H1 (cell line): ENCODE data around the gene STXBP6. TPM values are rescaled to one million over a fixed set of nuclear protein-coding genes. Genes with fewer than 3 reads are reported as not detected.

Source experiments
- CTCF ChIA-PET: fragments of 300-600 bp; sonication (Branson Sonifier 250); formaldehyde crosslinking; loops from one replicate; lab custom pipeline; 2021; ENCODE audit not compliant: partially characterized antibody; lab: Charles Lee
- POLR2A ChIA-PET: fragments of 300-600 bp; sonication (Branson Sonifier 250); formaldehyde crosslinking; loops from one replicate; lab custom pipeline; 2021; ENCODE audit warnings: inconsistent platforms; ENCODE audit not compliant: partially characterized antibody; lab: Charles Lee
- DNase-seq, 2 experiments: peaks; one replicate each; pipeline versions ENCODE4 v3.0.0 to v3.0.0-alpha.2; 2010 to 2022; ENCODE audit warnings: low spot score in 2 of 2, low read depth in 1 of 2, mixed read lengths in 1 of 2
- FAIRE-seq: peaks from 2 replicates; lab custom pipeline; 2011; peaks lifted over from hg19 to GRCh38; lab: Jason Lieb, UNC
- H2AFZ ChIP-seq: 2 replicates; pipeline ENCODE4 v1.8.1; 2012; ENCODE audit warnings: low read length, inconsistent platforms
- H2AK5ac ChIP-seq: 2 replicates; pipeline ENCODE4 v1.6.1; 2013; ENCODE audit warnings: low read depth, low read length
- H2BK120ac ChIP-seq: replicated peaks from 2 replicates; pipeline ENCODE3; 2013; ENCODE audit warnings: low read depth, low read length, inconsistent platforms
- H2BK12ac ChIP-seq: 2 replicates; pipeline ENCODE4 v1.6.1; 2013; ENCODE audit warnings: low read depth, low read length
- H2BK15ac ChIP-seq: 2 replicates; pipeline ENCODE4 v1.6.1; 2013; ENCODE audit warnings: low read length
- H2BK20ac ChIP-seq: 2 replicates; pipeline ENCODE4 v1.6.1; 2013; ENCODE audit warnings: low read length
- H2BK5ac ChIP-seq: 2 replicates; pipeline ENCODE4 v1.6.1; 2013; ENCODE audit warnings: low read depth, low read length
- H3K14ac ChIP-seq: 2 replicates; pipeline ENCODE4 v1.6.1; 2013; ENCODE audit warnings: inconsistent platforms; ENCODE audit not compliant: insufficient read length
- H3K18ac ChIP-seq: 2 replicates; pipeline ENCODE4 v1.6.1; 2013; ENCODE audit warnings: low read length; ENCODE audit errors: extremely low read depth
- H3K23ac ChIP-seq: 2 replicates; pipeline ENCODE4 v1.6.1; 2013; ENCODE audit warnings: inconsistent platforms; ENCODE audit not compliant: insufficient read length
- H3K23me2 ChIP-seq: 2 replicates; pipeline ENCODE4 v1.6.1; 2013; ENCODE audit warnings: low read depth, low read length
- H3K27ac ChIP-seq: 2 replicates; pipeline ENCODE4 v1.6.1; 2011; ENCODE audit warnings: low read depth, low read length, inconsistent platforms
- H3K27me3 ChIP-seq, 4 experiments: replicated peaks in 1 of 4; 1 replicate in 1 of 4; 2 replicates in 3 of 4; pipeline versions ENCODE4 v1.6.1 to v1.8.1; 2011 to 2013; ENCODE audit warnings: low read length in 3 of 4, mild to moderate bottlenecking in 3 of 4, inconsistent platforms in 2 of 4, mixed read lengths in 2 of 4, moderate library complexity in 1 of 4; ENCODE audit not compliant: control insufficient read depth in 3 of 4, insufficient read depth in 3 of 4; ENCODE audit errors: extremely low read depth in 1 of 4
- H3K36me3 ChIP-seq, 4 experiments: 2 replicates each; pipeline versions ENCODE4 v1.6.1 to v1.8.1; 2011 to 2013; ENCODE audit warnings: mild to moderate bottlenecking in 4 of 4, low read length in 3 of 4, moderate library complexity in 2 of 4, control low read depth in 1 of 4, inconsistent platforms in 1 of 4; ENCODE audit not compliant: insufficient read depth in 4 of 4, control insufficient read depth in 2 of 4
- H3K4ac ChIP-seq: replicated peaks from 2 replicates; pipeline ENCODE3; 2013; ENCODE audit warnings: low read length, low read depth, mixed read lengths, inconsistent platforms; ENCODE audit not compliant: insufficient read length
- H3K4me1 ChIP-seq, 4 experiments: replicated peaks in 1 of 4; 1 replicate in 1 of 4; 2 replicates in 3 of 4; pipeline versions ENCODE4 v1.6.1 to v1.8.1; 2011 to 2013; ENCODE audit warnings: low read length in 3 of 4, inconsistent platforms in 2 of 4, mixed read lengths in 1 of 4; ENCODE audit not compliant: insufficient read depth in 4 of 4, control insufficient read depth in 3 of 4
- H3K4me2 ChIP-seq, 2 experiments: 2 replicates each; pipeline versions ENCODE4 v1.6.1 to v1.8.1; 2011 to 2013; ENCODE audit warnings: low read depth in 2 of 2, low read length in 2 of 2, control low read depth in 1 of 2, inconsistent platforms in 1 of 2, mild to moderate bottlenecking in 1 of 2; ENCODE audit not compliant: insufficient read depth in 1 of 2
- H3K4me3 ChIP-seq, 4 experiments: fragments of 200-600, 300-600 bp in 1 of 4; sonication (generic), shearing (Covaris generic), sonication (Bioruptor Twin) in 1 of 4; 2 replicates each; pipeline versions ENCODE4 v1.5.1 to v1.8.1; 2011 to 2016; ENCODE audit warnings: low read length in 4 of 4, low read depth in 3 of 4, control low read depth in 2 of 4, inconsistent platforms in 2 of 4, mild to moderate bottlenecking in 2 of 4, mixed read lengths in 1 of 4, moderate library complexity in 1 of 4; ENCODE audit not compliant: insufficient read depth in 2 of 4; ENCODE audit errors: extremely low read depth in 1 of 4
- H3K56ac ChIP-seq: replicated peaks from 2 replicates; pipeline ENCODE3; 2013; ENCODE audit warnings: low read depth, mild to moderate bottlenecking, mixed read lengths, low read length, inconsistent platforms; ENCODE audit not compliant: insufficient read length
- H3K79me1 ChIP-seq: 2 replicates; pipeline ENCODE4 v1.6.1; 2013; ENCODE audit warnings: low read depth, low read length, control low read depth
- H3K79me2 ChIP-seq, 2 experiments: 2 replicates each; pipeline versions ENCODE4 v1.6.1 to v1.8.1; 2012 to 2013; ENCODE audit warnings: low read length in 2 of 2, mild to moderate bottlenecking in 2 of 2, inconsistent platforms in 1 of 2; ENCODE audit not compliant: insufficient read depth in 2 of 2, control insufficient read depth in 1 of 2
- H3K9ac ChIP-seq, 4 experiments: replicated peaks in 1 of 4; 1 replicate in 1 of 4; 2 replicates in 3 of 4; pipeline versions ENCODE4 v1.6.1 to v1.8.1; 2011 to 2013; ENCODE audit warnings: low read depth in 3 of 4, low read length in 3 of 4, control low read depth in 2 of 4, mild to moderate bottlenecking in 2 of 4, moderate library complexity in 2 of 4, inconsistent platforms in 1 of 4; ENCODE audit errors: extremely low read depth in 1 of 4
- H3K9me3 ChIP-seq, 2 experiments: 2 replicates each; pipeline versions ENCODE4 v1.6.1 to v1.8.1; 2012 to 2013; ENCODE audit warnings: mild to moderate bottlenecking in 2 of 2, moderate library complexity in 2 of 2, control low read depth in 1 of 2, inconsistent platforms in 1 of 2, low read depth in 1 of 2, low read length in 1 of 2, mixed read lengths in 1 of 2; ENCODE audit not compliant: insufficient read depth in 2 of 2
- H4K20me1 ChIP-seq, 2 experiments: replicated peaks in 1 of 2; 2 replicates each; pipeline versions ENCODE3 to v1.8.1; 2011 to 2013; ENCODE audit warnings: inconsistent platforms in 2 of 2, low read length in 2 of 2, mild to moderate bottlenecking in 1 of 2; ENCODE audit not compliant: insufficient read depth in 2 of 2, control insufficient read depth in 1 of 2
- H4K5ac ChIP-seq: 2 replicates; pipeline ENCODE4 v1.6.1; 2013; ENCODE audit warnings: low read length, low read depth, mixed read lengths, inconsistent platforms; ENCODE audit not compliant: insufficient read length
- H4K8ac ChIP-seq: 2 replicates; pipeline ENCODE4 v1.8.0; 2013; ENCODE audit warnings: mild to moderate bottlenecking, moderate library complexity, low read length, inconsistent platforms; ENCODE audit not compliant: insufficient read depth; ENCODE audit errors: extremely low read depth
- H4K91ac ChIP-seq: replicated peaks from 2 replicates; pipeline ENCODE3; 2013; ENCODE audit warnings: low read length, mixed read lengths, inconsistent platforms; ENCODE audit not compliant: insufficient read length
- BRCA1 ChIP-seq: IDR thresholded peaks from 2 replicates; pipeline ENCODE4 v1.6.1; 2012; ENCODE audit warnings: low read depth, low read length, improper control_type of control experiment
- CBX5 ChIP-seq: fragments of 300-800, 300-1000 bp; sonication (generic); IDR thresholded peaks from 2 replicates; pipeline ENCODE4 v1.7.1; 2016; ENCODE audit warnings: antibody characterized with exemption, low read length, low read depth
- CEBPB ChIP-seq: IDR thresholded peaks from 2 replicates; pipeline ENCODE4 v1.6.1; 2012; ENCODE audit warnings: low read depth, low read length
- EP300 ChIP-seq, 2 experiments: IDR thresholded peaks; 1 replicate in 1 of 2; 2 replicates in 1 of 2; pipeline ENCODE4 v1.6.1; 2011 to 2012; ENCODE audit warnings: low read depth in 2 of 2, low read length in 2 of 2, mild to moderate bottlenecking in 2 of 2, borderline replicate concordance in 1 of 2, inconsistent platforms in 1 of 2, moderate library complexity in 1 of 2
- KDM5A ChIP-seq: fragments of 200-600 bp; IDR thresholded peaks from 2 replicates; pipeline ENCODE4 v1.7.1; 2012; ENCODE audit warnings: mild to moderate bottlenecking, low read length, inconsistent platforms, mixed read lengths
- PHF8 ChIP-seq: fragments of 200-600 bp; sonication (generic); conservative IDR thresholded peaks from 2 replicates; pipeline ENCODE4 v1.7.1; 2012; ENCODE audit warnings: low read depth, mild to moderate bottlenecking, inconsistent platforms, low read length, moderate library complexity
- RBBP5 ChIP-seq: IDR thresholded peaks from 2 replicates; pipeline ENCODE4 v1.7.1; 2012; ENCODE audit warnings: low read depth, mild to moderate bottlenecking, inconsistent platforms, low read length, moderate library complexity, borderline replicate concordance
- RXRA ChIP-seq: IDR thresholded peaks from 2 replicates; pipeline ENCODE4 v1.6.1; 2011; ENCODE audit warnings: low read depth, mild to moderate bottlenecking, low read length, moderate library complexity; ENCODE audit not compliant: insufficient read depth
- SIN3A ChIP-seq, 2 experiments: IDR thresholded peaks in 1 of 2; conservative IDR thresholded peaks in 1 of 2; 2 replicates each; pipeline ENCODE4 v1.6.1; 2011 to 2012; ENCODE audit warnings: low read length in 2 of 2, improper control_type of control experiment in 1 of 2, low read depth in 1 of 2, mild to moderate bottlenecking in 1 of 2
- SRF ChIP-seq: IDR thresholded peaks from 2 replicates; pipeline ENCODE4 v1.6.1; 2011; ENCODE audit warnings: mild to moderate bottlenecking, low read depth, low read length, moderate library complexity
- TAF7 ChIP-seq: optimal IDR thresholded peaks from 2 replicates; pipeline ENCODE3; 2011; ENCODE audit warnings: low read depth, mild to moderate bottlenecking, inconsistent platforms, low read length, moderate library complexity, borderline replicate concordance
- WGBS, 2 experiments: shearing (Covaris generic) in 1 of 2; methylation state at CpG; one replicate each; pipeline versions ENCODE4 v1.1.6 to v1.1.7; 2013 to 2015; ENCODE audit warnings: low lambda C conversion rate in 2 of 2, mixed read lengths in 2 of 2, inconsistent platforms in 1 of 2, low coverage in 1 of 2, missing lambda C conversion rate in 1 of 2; ENCODE audit not compliant: insufficient replicate concordance in 2 of 2, insufficient coverage in 1 of 2, insufficient read length in 1 of 2; ENCODE audit errors: extremely low coverage in 1 of 2, missing lambda C conversion rate in 1 of 2; 5-methylcytosine and 5-hydroxymethylcytosine counted together
- polyA plus RNA-seq, 7 experiments: library from polyadenylated mRNA; depleted of rRNA in 3 of 7; stranded (reverse) in 5 of 7; unstranded in 2 of 7; fragments of >200 nt in 5 of 7; fragments of 200-250 nt in 2 of 7; gene quantifications; 1 replicate in 5 of 7; 2 replicates in 1 of 7; 4 replicates in 1 of 7; pipeline versions ENCODE4 v1.2.1 to v1.2.3, GENCODE V29; 2011 to 2013; ENCODE audit warnings: missing spikeins in 2 of 7, mixed read lengths in 2 of 7
- total RNA-seq: library from RNA; stranded (reverse); fragmentation: NEBNext Ultra II Directional; extraction: Animal tissue kit (Norgen Biotek cat#: 25700); gene quantifications from 2 replicates; pipeline ENCODE4 v1.2.1, GENCODE V29; 2021
- TF ChIP-seq, protein P1 (sequence below): IDR thresholded peaks from 2 replicates; pipeline ENCODE4 v1.6.1; 2012; ENCODE audit warnings: inconsistent platforms
- TF ChIP-seq, protein P2 (sequence below): IDR thresholded peaks from 2 replicates; pipeline ENCODE4 v1.6.1; 2011; ENCODE audit warnings: low read depth, mild to moderate bottlenecking, low read length; ENCODE audit not compliant: insufficient read depth

Gene STXBP6
- total and polyA plus RNA-seq, 2 of the 8 experiments (the other 6 are each of a cell fraction or from before 2014, with no cell fraction given): 9.4 to 18.1 TPM

GRCh38 chr14:24859559-24859958, 190.4 kb downstream of the STXBP6 start:
- Histone ChIP-seq H3K4ac (no peak overlapping the region), H2AK5ac (no peak overlapping the region), H3K23me2 (no peaks in the 10 kb centered on the region), H3K79me1 (no peaks in the 10 kb centered on the region), H3K14ac (no peak overlapping the region), H3K9me3 (no peaks in the 10 kb centered on the region), H4K91ac (no peak overlapping the region), H2BK15ac (no peak overlapping the region), H3K4me3 (no peak overlapping the region), H3K27ac (no peak overlapping the region), H4K5ac (no peak overlapping the region), H3K4me1 (peaks cover 0 to 7% (median 5%) of the 10 kb centered on the region in 4 experiments; a peak in 6 of 7 replicates), H2AFZ (no peak overlapping the region), H3K36me3 (no peaks in the 10 kb centered on the region), H3K79me2 (no peaks in the 10 kb centered on the region), H4K8ac (no peak overlapping the region), H2BK120ac (no peak overlapping the region), H3K23ac (no peak overlapping the region), H2BK12ac (no peak overlapping the region), H3K18ac (no peak overlapping the region), H2BK20ac (no peak overlapping the region), H4K20me1 (no peaks in the 10 kb centered on the region), H3K9ac (no peak overlapping the region), H3K56ac (no peak overlapping the region), H3K4me2 (no peak overlapping the region), H3K27me3 (no peaks in the 10 kb centered on the region), H2BK5ac (no peak overlapping the region)
- 86% methylated on average over 5 of the region's 5 CpGs; no CpG with 5 or more reads in 1 of the 2 experiments for WGBS, 2 experiments
- CTCF ChIA-PET: interaction anchor here (0.8 to 1.5 kb wide), 3 partner anchors 8 to 53 kb away, joined by 3 to 4 read pairs (median 3); no protein-coding TSS in a partner anchor
- POLR2A ChIA-PET: no interaction called here
- FAIRE-seq (no peak), DNase-seq (no peak)
- TF ChIP-seq CEBPB (no peak), KDM5A (no peak), CBX5 (no peak), TAF7 (no peak), EP300 (IDR thresholded peaks at IDR 0.05; ENCODE audit: borderline replicate concordance in 1 of 2, low read depth in 2 of 2, low read length in 2 of 2) (no peak), RBBP5 (no peak), RXRA (no peak), SIN3A (conservative IDR thresholded peaks at IDR 0.05 in 1 of 2, IDR thresholded peaks at IDR 0.05 in 1 of 2; ENCODE audit: low read depth in 1 of 2, low read length in 2 of 2) (no peak), PHF8 (no peak), BRCA1 (no peak), SRF (no peak)
- TF ChIP-seq, protein P1, sequence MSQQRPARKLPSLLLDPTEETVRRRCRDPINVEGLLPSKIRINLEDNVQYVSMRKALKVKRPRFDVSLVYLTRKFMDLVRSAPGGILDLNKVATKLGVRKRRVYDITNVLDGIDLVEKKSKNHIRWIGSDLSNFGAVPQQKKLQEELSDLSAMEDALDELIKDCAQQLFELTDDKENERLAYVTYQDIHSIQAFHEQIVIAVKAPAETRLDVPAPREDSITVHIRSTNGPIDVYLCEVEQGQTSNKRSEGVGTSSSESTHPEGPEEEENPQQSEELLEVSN: no peak
- TF ChIP-seq, protein P2, sequence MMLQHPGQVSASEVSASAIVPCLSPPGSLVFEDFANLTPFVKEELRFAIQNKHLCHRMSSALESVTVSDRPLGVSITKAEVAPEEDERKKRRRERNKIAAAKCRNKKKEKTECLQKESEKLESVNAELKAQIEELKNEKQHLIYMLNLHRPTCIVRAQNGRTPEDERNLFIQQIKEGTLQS: no peak
